ENCODE data around the gene MITF. TPM values are rescaled to one million over a fixed set of nuclear protein-coding genes. Genes with fewer than 3 reads are reported as not detected.

MITF gene
- polyA plus RNA-seq, 1 donor from 2014 or later, result not detected

DNA sequence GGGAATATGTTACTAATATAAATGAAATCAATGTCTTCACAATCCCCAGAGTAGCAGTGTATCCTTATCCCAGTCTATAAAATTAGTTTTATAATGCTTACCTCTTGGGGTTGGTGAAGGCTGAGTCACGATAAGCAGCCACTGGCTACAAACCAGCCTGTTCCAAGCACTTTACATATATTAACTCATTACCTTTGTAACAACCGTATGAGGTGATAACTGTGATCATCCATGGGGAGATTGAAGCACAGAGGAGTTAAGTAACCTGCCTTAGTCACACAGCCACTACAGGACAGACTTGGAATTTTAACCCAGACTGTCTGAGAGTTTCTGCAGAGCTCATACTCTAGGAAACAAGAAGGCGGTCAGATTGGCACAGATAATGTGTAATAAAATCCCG, 43.3 kb upstream of the MITF start:
- Histone ChIP-seq H3K9me3 (ENCODE audit: low read length) (no peaks in the 10 kb centered on the region), H3K9ac (ENCODE audit: low read length) (no peak overlapping the region), H3K27me3 (ENCODE audit: insufficient read depth, low read depth, low read length) (no peaks in the 10 kb centered on the region), H4K20me1 (ENCODE audit: insufficient read depth) (no peaks in the 10 kb centered on the region), H3K9me2 (ENCODE audit: insufficient read depth, low read length) (no peaks in the 10 kb centered on the region), H3K4me2 (ENCODE audit: low read length) (no peak overlapping the region), H3F3A (ENCODE audit: insufficient read depth, low read length, poor library complexity, severe bottlenecking) (no peaks in the 10 kb centered on the region), H3K27ac (ENCODE audit: low read length) (no peak overlapping the region), H3K36me3 (ENCODE audit: insufficient read depth, low read length) (no peaks in the 10 kb centered on the region), H3K79me2 (replicated peaks; ENCODE audit: insufficient read depth, low read length) (no peaks in the 10 kb centered on the region), H2AFZ (ENCODE audit: low read depth, low read length) (no peak overlapping the region), H3K4me3 (ENCODE audit: low read length) (no peak overlapping the region)
- TF ChIP-seq CTCF (IDR thresholded peaks at IDR 0.05; ENCODE audit: poor library complexity, severe bottlenecking), result no peak
- TF ChIP-seq MXI1 (conservative IDR thresholded peaks at IDR 0.05; ENCODE audit: poor library complexity, severe bottlenecking), result no peak
- TF ChIP-seq EP300 (conservative IDR thresholded peaks at IDR 0.05; ENCODE audit: poor library complexity, severe bottlenecking), result no peak
- TF ChIP-seq SMC3 (conservative IDR thresholded peaks at IDR 0.05; ENCODE audit: poor library complexity), result no peak
- TF ChIP-seq EZH2 (IDR thresholded peaks at IDR 0.05; ENCODE audit: borderline replicate concordance, insufficient read depth, low read length, poor library complexity, severe bottlenecking), result no peak
- no peak for TF ChIP-seq RAD21 (conservative IDR thresholded peaks at IDR 0.05)
- TF ChIP-seq POLR2AphosphoS5 (IDR thresholded peaks at IDR 0.05), result no peak
- TF ChIP-seq REST (IDR thresholded peaks at IDR 0.05; ENCODE audit: borderline replicate concordance), result no peak
- no peak for TF ChIP-seq TAF1 (IDR thresholded peaks at IDR 0.05; ENCODE audit: low read depth)

DNA sequence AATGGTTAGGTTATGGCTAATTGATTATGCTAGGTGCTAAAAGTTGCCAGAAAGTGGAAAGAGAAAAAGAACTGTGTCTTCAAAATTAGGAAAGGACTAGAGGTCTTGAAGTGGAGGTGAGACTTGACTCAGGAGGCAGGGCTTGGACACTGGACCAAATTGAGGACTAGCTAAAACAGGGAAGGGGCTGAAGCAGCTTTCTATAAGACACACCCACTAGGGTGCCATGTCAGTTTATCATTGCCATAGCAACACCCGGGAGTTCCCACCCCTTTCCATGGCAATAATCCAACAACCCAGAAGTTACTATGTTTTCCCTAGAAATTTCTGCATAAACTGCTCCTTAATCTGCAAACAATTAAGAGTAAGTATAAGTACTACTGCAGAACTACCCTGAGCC, 42.9 kb upstream of the MITF start:
- Histone ChIP-seq H3K36me3 (ENCODE audit: insufficient read depth, low read length) (no peaks in the 10 kb centered on the region), H3K4me2 (ENCODE audit: low read length) (no peak overlapping the region), H3K27me3 (ENCODE audit: insufficient read depth, low read depth, low read length) (no peaks in the 10 kb centered on the region), H3K9me2 (ENCODE audit: insufficient read depth, low read length) (no peaks in the 10 kb centered on the region), H3K27ac (ENCODE audit: low read length) (no peak overlapping the region), H3K4me3 (ENCODE audit: low read length) (no peak overlapping the region), H3F3A (ENCODE audit: insufficient read depth, low read length, poor library complexity, severe bottlenecking) (no peaks in the 10 kb centered on the region), H3K9ac (ENCODE audit: low read length) (no peak overlapping the region), H3K9me3 (ENCODE audit: low read length) (no peaks in the 10 kb centered on the region), H4K20me1 (ENCODE audit: insufficient read depth) (no peaks in the 10 kb centered on the region), H2AFZ (ENCODE audit: low read depth, low read length) (no peak overlapping the region), H3K79me2 (replicated peaks; ENCODE audit: insufficient read depth, low read length) (no peaks in the 10 kb centered on the region)
- TF ChIP-seq RAD21 (conservative IDR thresholded peaks at IDR 0.05) (no peak), TAF1 (IDR thresholded peaks at IDR 0.05; ENCODE audit: low read depth) (no peak), REST (IDR thresholded peaks at IDR 0.05; ENCODE audit: borderline replicate concordance) (no peak), EP300 (conservative IDR thresholded peaks at IDR 0.05; ENCODE audit: poor library complexity, severe bottlenecking) (no peak), MXI1 (conservative IDR thresholded peaks at IDR 0.05; ENCODE audit: poor library complexity, severe bottlenecking) (no peak), SMC3 (conservative IDR thresholded peaks at IDR 0.05; ENCODE audit: poor library complexity) (no peak)
